PFSK-1 (cell line): Measurements from ENCODE around the gene TRIM46.

Source experiments
- FOXP2 ChIP-seq: optimal IDR thresholded peaks from 2 replicates; pipeline ENCODE3; 2011; ENCODE audit warnings: borderline replicate concordance, control low read depth, inconsistent platforms; ENCODE audit not compliant: insufficient read depth; ENCODE audit errors: extremely low read length, extremely low read depth
- POLR2AphosphoS5 ChIP-seq: IDR thresholded peaks from 2 replicates; pipeline ENCODE4 v1.6.1; 2012; ENCODE audit warnings: low read depth, mild to moderate bottlenecking, control low read depth, low read length, moderate library complexity
- REST ChIP-seq, 2 experiments: IDR thresholded peaks; 2 replicates each; pipeline versions ENCODE4 v1.6.1 to v1.8.0; 2011 to 2012; ENCODE audit warnings: low read depth in 2 of 2, low read length in 2 of 2, control low read depth in 1 of 2, inconsistent platforms in 1 of 2, mild to moderate bottlenecking in 1 of 2, moderate library complexity in 1 of 2; ENCODE audit not compliant: insufficient read depth in 1 of 2
- SIN3A ChIP-seq: IDR thresholded peaks from 2 replicates; pipeline ENCODE4 v1.6.1; 2012; ENCODE audit warnings: mild to moderate bottlenecking, low read length, moderate library complexity, borderline replicate concordance; ENCODE audit not compliant: insufficient read depth
- TAF1 ChIP-seq: IDR thresholded peaks from 2 replicates; pipeline ENCODE4 v1.6.1; 2012; ENCODE audit warnings: low read length, control low read depth, borderline replicate concordance; ENCODE audit not compliant: insufficient read depth

Gene TRIM46

GRCh38 chr1:155169541-155169940, 4.1 kb upstream of the TRIM46 start:
- TF ChIP-seq REST (IDR thresholded peaks at IDR 0.05; ENCODE audit: insufficient read depth in 1 of 2, low read depth in 2 of 2, low read length in 2 of 2) (no peak), POLR2AphosphoS5 (no peak), TAF1 (no peak), SIN3A (no peak)

- no peak for TF ChIP-seq TAF1
- TF ChIP-seq POLR2AphosphoS5: no peak
- no peak for TF ChIP-seq FOXP2
- TF ChIP-seq REST (IDR thresholded peaks at IDR 0.05; ENCODE audit: insufficient read depth in 1 of 2, low read depth in 2 of 2, low read length in 2 of 2): no peak
- no peak for TF ChIP-seq SIN3A
Measured at GRCh38 chr1:155170101-155170785, 3.4 kb upstream of the TRIM46 start.

- TF ChIP-seq REST (IDR thresholded peaks at IDR 0.05; ENCODE audit: insufficient read depth in 1 of 2, low read depth in 2 of 2, low read length in 2 of 2) (no peak), FOXP2 (no peak), POLR2AphosphoS5 (no peak), TAF1 (no peak)
Measured at GRCh38 chr1:155170806-155171205, 2.8 kb upstream of the TRIM46 start.

DNA sequence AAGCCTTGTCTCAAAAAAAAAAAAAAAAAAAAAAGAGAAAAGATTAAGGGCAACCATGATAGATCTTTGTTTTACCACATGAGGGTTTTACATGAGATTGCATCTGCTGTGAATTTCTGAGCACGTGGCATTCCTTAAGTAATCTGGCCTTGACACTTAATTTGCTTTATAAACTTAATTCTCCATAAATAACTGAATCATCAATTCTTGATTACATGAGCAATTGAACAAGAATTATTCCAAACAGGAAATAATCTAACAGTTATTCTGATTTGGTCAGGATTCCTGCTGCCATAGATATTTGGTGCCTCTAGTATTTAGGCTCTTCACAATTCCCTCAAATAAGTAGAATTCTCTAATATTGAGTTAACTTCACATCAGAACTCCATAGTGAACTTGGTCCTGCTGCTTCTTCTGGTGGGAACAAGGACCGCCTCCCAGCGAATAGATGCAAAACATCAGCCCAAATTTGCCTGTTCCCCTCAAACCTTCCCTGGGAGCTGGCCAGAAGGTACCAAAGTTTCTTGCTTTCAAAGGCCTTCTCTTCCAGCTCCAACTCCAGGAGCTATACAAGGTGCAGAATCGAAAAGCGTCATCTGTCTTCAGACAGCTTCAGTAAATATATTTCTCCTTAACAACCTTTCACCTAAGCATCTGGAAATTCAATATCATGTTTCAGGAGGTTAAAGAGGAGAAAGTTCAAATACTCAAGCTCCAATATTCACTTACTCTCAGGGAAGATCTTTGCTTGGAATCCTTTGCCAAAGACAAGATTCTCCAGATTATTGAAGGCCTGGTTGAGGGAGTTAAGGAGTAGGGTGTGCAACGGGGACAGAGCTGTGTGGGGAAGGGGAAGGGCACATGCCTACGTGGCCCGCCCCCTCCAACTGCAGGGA, 1.6 kb upstream of the TRIM46 start:
- no peak for TF ChIP-seq POLR2AphosphoS5
- no peak for TF ChIP-seq TAF1
- TF ChIP-seq FOXP2: no peak
- no peak for TF ChIP-seq REST (IDR thresholded peaks at IDR 0.05; ENCODE audit: insufficient read depth in 1 of 2, low read depth in 2 of 2, low read length in 2 of 2)
- no peak for TF ChIP-seq SIN3A
